GM20000 (cell line): Measurements from ENCODE around the gene MCOLN1.
"Not testable (repeated sequence)": the region's sequence is repeated elsewhere in the genome, so short reads cannot be mapped to it uniquely, and the experiment has no call there.

Experiments
- DNase-seq: peaks from one replicate; pipeline ENCODE4 v3.0.0; 2012; ENCODE audit warnings: low spot score
- CTCF ChIP-seq: IDR thresholded peaks from 2 replicates; pipeline ENCODE4 v1.5.1; 2012; ENCODE audit warnings: mild to moderate bottlenecking, control low read depth; ENCODE audit errors: extremely low read depth, missing control alignments

Gene MCOLN1

GRCh38 chr19:7533925-7534480 lies 11.6 kb downstream of the MCOLN1 start:
- DNase-seq: peak; percentile 95

GRCh38 chr19:7534531-7535046 lies 12.2 kb downstream of the MCOLN1 start:
- DNase-seq: peak; percentile 72
- TF ChIP-seq CTCF: peak; percentile 2

More at GRCh38 chr19:7533925-7534480, 11.6 kb downstream of the MCOLN1 start:
- no peak for TF ChIP-seq CTCF

GRCh38 chr19:7535047-7535997 lies 12.9 kb downstream of the MCOLN1 start, which contains the start of gene PNPLA6:
TSS of gene PNPLA6 (plus strand) at chr19:7535717. CDS start at chr19:7535789, 72 bp downstream.
- no peak for TF ChIP-seq CTCF
- DNase-seq: peak; percentile 97

- TF ChIP-seq CTCF: no peak
- DNase-seq: no peak
These were observed 13.7 kb downstream of the MCOLN1 start for GRCh38 chr19:7535998-7536695.

- DNase-seq: not testable (repeated sequence)
These were observed 16.6 kb downstream of the MCOLN1 start for GRCh38 chr19:7538990-7539389.

GRCh38 chr19:7539827-7540425 lies 17.5 kb downstream of the MCOLN1 start:
- DNase-seq: no peak
- TF ChIP-seq CTCF: no peak

GRCh38 chr19:7540761-7541474 lies 18.5 kb downstream of the MCOLN1 start:
- DNase-seq: no peak
- no peak for TF ChIP-seq CTCF
